ENCODE measurements around the gene CDHR5.

The CDHR5 gene

GRCh38 chr11:620935-621814 lies 3.6 kb downstream of the CDHR5 start:
- DNase-seq: no peak

- no peak for DNase-seq
Measured at GRCh38 chr11:620201-620600, 4.6 kb downstream of the CDHR5 start.

- no peak for DNase-seq
Measured at GRCh38 chr11:619628-620050, 5.1 kb downstream of the CDHR5 start.

- DNase-seq: no peak
Measured at GRCh38 chr11:618856-619627, 5.7 kb downstream of the CDHR5 start.

- no peak for DNase-seq
Measured at GRCh38 chr11:617912-618682, 6.7 kb downstream of the CDHR5 start.

GRCh38 chr11:617199-617911 lies 7.4 kb downstream of the CDHR5 start:
- DNase-seq: no peak

- DNase-seq: no peak
Measured at GRCh38 chr11:616320-617198, 8.2 kb downstream of the CDHR5 start.

GRCh38 chr11:615504-616319 lies 9.0 kb downstream of the CDHR5 start, which contains the start of gene IRF7:
TSS of gene IRF7 (minus strand) at chr11:615950. CDS start at chr11:615364, 586 bp downstream.
- peak; percentile 89 for DNase-seq

- no peak for DNase-seq
Measured at GRCh38 chr11:614623-615503, 9.9 kb downstream of the CDHR5 start.

GRCh38 chr11:614021-614622 lies 10.6 kb downstream of the CDHR5 start:
- DNase-seq: no peak

GRCh38 chr11:613369-613968 lies 11.3 kb downstream of the CDHR5 start:
- DNase-seq: peak; percentile 79

- DNase-seq: no peak
Measured at GRCh38 chr11:612961-613300, 11.8 kb downstream of the CDHR5 start.

GRCh38 chr11:612201-612960 lies 12.4 kb downstream of the CDHR5 start:
- DNase-seq: peak; percentile 27

GRCh38 chr11:611001-611996 lies 13.5 kb downstream of the CDHR5 start:
- DNase-seq: no peak

GRCh38 chr11:610146-610801 lies 14.5 kb downstream of the CDHR5 start:
- no peak for DNase-seq

- DNase-seq: no peak
Measured at GRCh38 chr11:609341-609811, 15.4 kb downstream of the CDHR5 start.
